SK-N-SH (cell line): Measurements from ENCODE around the gene SLC1A3.

Source experiments
- EP300 ChIP-seq, 2 experiments: IDR thresholded peaks; 2 replicates each; pipeline versions ENCODE4 v1.4.0 to v1.6.1; 2012; ENCODE audit warnings: borderline replicate concordance in 1 of 2, low read depth in 1 of 2, low read length in 1 of 2
- EZH2phosphoT487 ChIP-seq: fragments of 200-600 bp; sonication (generic); IDR thresholded peaks from 2 replicates; pipeline ENCODE4 v1.6.1; 2017; ENCODE audit warnings: low read depth, mixed run types, mild to moderate bottlenecking, antibody characterized with exemption, moderate library complexity, borderline replicate concordance
- GABPA ChIP-seq: IDR thresholded peaks from 2 replicates; pipeline ENCODE4 v1.4.0; 2012; ENCODE audit warnings: low read depth, mild to moderate bottlenecking
- POLR2AphosphoS5 ChIP-seq: IDR thresholded peaks from 2 replicates; pipeline ENCODE4 v1.6.1; 2012; ENCODE audit warnings: low read depth, low read length
- RXRA ChIP-seq: IDR thresholded peaks from 2 replicates; pipeline ENCODE4 v1.4.0; 2012; ENCODE audit warnings: low read depth, mild to moderate bottlenecking, borderline replicate concordance
- YY1 ChIP-seq: IDR thresholded peaks from 2 replicates; pipeline ENCODE4 v1.4.0; 2012; ENCODE audit warnings: low read depth, mild to moderate bottlenecking
- TF ChIP-seq, protein P1 (sequence below): fragments of 200-600 bp; sonication (generic); IDR thresholded peaks from 2 replicates; pipeline ENCODE4 v1.6.1; 2017; ENCODE audit warnings: antibody characterized with exemption, mild to moderate bottlenecking, moderate library complexity
- TF ChIP-seq, protein P2 (sequence below): IDR thresholded peaks from 2 replicates; pipeline ENCODE4 v1.6.1; 2012; ENCODE audit warnings: mild to moderate bottlenecking, low read depth, low read length, moderate library complexity
- TF ChIP-seq, protein P3 (sequence below): fragments of 150-350 bp; IDR thresholded peaks from 2 replicates; pipeline ENCODE4 v1.6.1; 2017; ENCODE audit warnings: antibody characterized with exemption, low read length, low read depth, borderline replicate concordance

DNA sequence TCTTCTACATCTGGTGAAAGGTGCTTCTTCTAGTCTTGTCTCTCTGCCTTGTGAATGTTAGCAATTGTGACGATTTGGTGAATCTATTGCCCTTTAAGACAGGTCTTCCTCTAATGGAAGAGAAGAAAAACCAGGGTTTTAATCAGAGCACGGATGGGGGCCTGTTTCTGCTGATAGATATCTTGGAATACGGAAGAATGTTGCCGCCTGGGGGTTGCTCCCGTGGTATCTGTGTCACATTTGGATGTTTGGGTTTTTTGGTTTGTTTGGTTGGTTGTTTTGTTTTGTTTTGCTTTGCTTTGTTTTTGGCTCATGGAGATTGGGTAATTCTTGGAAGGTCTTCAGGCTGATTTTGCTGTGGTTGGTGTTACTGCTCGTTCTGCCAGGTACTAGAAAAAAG is 9.7 kb upstream of the SLC1A3 start:
- TF ChIP-seq, protein P1, sequence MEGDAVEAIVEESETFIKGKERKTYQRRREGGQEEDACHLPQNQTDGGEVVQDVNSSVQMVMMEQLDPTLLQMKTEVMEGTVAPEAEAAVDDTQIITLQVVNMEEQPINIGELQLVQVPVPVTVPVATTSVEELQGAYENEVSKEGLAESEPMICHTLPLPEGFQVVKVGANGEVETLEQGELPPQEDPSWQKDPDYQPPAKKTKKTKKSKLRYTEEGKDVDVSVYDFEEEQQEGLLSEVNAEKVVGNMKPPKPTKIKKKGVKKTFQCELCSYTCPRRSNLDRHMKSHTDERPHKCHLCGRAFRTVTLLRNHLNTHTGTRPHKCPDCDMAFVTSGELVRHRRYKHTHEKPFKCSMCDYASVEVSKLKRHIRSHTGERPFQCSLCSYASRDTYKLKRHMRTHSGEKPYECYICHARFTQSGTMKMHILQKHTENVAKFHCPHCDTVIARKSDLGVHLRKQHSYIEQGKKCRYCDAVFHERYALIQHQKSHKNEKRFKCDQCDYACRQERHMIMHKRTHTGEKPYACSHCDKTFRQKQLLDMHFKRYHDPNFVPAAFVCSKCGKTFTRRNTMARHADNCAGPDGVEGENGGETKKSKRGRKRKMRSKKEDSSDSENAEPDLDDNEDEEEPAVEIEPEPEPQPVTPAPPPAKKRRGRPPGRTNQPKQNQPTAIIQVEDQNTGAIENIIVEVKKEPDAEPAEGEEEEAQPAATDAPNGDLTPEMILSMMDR = no peak
- no peak for TF ChIP-seq EZH2phosphoT487
- TF ChIP-seq, protein P2, sequence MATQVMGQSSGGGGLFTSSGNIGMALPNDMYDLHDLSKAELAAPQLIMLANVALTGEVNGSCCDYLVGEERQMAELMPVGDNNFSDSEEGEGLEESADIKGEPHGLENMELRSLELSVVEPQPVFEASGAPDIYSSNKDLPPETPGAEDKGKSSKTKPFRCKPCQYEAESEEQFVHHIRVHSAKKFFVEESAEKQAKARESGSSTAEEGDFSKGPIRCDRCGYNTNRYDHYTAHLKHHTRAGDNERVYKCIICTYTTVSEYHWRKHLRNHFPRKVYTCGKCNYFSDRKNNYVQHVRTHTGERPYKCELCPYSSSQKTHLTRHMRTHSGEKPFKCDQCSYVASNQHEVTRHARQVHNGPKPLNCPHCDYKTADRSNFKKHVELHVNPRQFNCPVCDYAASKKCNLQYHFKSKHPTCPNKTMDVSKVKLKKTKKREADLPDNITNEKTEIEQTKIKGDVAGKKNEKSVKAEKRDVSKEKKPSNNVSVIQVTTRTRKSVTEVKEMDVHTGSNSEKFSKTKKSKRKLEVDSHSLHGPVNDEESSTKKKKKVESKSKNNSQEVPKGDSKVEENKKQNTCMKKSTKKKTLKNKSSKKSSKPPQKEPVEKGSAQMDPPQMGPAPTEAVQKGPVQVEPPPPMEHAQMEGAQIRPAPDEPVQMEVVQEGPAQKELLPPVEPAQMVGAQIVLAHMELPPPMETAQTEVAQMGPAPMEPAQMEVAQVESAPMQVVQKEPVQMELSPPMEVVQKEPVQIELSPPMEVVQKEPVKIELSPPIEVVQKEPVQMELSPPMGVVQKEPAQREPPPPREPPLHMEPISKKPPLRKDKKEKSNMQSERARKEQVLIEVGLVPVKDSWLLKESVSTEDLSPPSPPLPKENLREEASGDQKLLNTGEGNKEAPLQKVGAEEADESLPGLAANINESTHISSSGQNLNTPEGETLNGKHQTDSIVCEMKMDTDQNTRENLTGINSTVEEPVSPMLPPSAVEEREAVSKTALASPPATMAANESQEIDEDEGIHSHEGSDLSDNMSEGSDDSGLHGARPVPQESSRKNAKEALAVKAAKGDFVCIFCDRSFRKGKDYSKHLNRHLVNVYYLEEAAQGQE = no peak
- TF ChIP-seq EP300 (IDR thresholded peaks at IDR 0.05; ENCODE audit: borderline replicate concordance in 1 of 2, low read depth in 1 of 2, low read length in 1 of 2) = no peak
- TF ChIP-seq GABPA = no peak
- no peak for TF ChIP-seq YY1
- TF ChIP-seq POLR2AphosphoS5 = no peak
- TF ChIP-seq, protein P3, sequence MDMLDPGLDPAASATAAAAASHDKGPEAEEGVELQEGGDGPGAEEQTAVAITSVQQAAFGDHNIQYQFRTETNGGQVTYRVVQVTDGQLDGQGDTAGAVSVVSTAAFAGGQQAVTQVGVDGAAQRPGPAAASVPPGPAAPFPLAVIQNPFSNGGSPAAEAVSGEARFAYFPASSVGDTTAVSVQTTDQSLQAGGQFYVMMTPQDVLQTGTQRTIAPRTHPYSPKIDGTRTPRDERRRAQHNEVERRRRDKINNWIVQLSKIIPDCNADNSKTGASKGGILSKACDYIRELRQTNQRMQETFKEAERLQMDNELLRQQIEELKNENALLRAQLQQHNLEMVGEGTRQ = no peak
- no peak for TF ChIP-seq RXRA
